Right lobe of liver (tissue), 4 donors: Measurements from ENCODE around the gene PPP2R5D.
"Not testable (repeated sequence)": the region's sequence is repeated elsewhere in the genome, so short reads cannot be mapped to it uniquely, and the experiment has no call there.

Experiments
- CTCF ChIP-seq, 4 donors: fragments of 200-600 bp in 3 of 4; fragments of 450-650 bp in 1 of 4; IDR thresholded peaks; one replicate each; pipeline versions ENCODE4 v1.5.1 to v1.8.0; 2016 to 2022; ENCODE audit warnings: antibody characterized with exemption in 4 of 4, mild to moderate bottlenecking in 2 of 4
- POLR2A ChIP-seq: fragments of 450-650 bp; IDR thresholded peaks from one replicate; pipeline ENCODE4 v1.6.1; 2017; ENCODE audit warnings: antibody characterized with exemption, mild to moderate bottlenecking
- donor health status: DM: no; HTN: no; CAD: no.
- donor health status: DM: no; HTN: no; CAD: no.
- donor health status: DM: no; HTN: yes; CAD: no.

DNA sequence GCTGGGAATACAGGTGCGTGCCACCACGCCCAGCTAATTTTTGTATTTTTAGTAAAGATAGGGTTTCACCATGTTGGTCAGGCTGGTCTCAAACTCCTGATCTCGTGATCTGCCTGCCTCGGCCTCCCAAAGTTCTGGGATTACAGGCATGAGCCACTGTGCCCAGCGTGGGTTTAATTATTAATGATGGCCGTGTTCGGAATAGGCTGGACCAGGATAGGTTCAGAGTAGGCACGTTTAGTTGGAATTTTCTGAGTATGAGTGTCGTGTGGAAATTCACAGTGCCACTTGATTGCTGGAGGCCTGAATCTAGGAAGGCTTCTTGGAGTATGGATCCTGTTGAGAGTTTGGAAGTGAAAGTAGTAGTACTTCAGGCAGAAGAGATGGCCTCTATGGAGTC lies 13.8 kb downstream of the PPP2R5D start:
- TF ChIP-seq POLR2A; CTCF (IDR thresholded peaks at IDR 0.05): not testable (repeated sequence)
